ENCODE data around the gene PTPRM. TPM values are rescaled to one million over a fixed set of nuclear protein-coding genes. Genes with fewer than 3 reads are reported as not detected.

The PTPRM gene
- total RNA-seq, 1 experiment from 2014 or later, result 6.2 TPM

GRCh38 chr18:7748251-7749007 lies 181.3 kb downstream of the PTPRM start:
- no peak overlapping the region for H3K56ac ChIP-seq (ENCODE audit: insufficient read length, low read depth, low read length)
- no peak for DNase-seq
- no peak overlapping the region for H3K18ac ChIP-seq (ENCODE audit: insufficient read length, low read depth, low read length)
- Mint-ChIP-seq H3K27ac (no peak overlapping the region; a peak in 1 of 7 replicates), H3K4me1 (peaks cover 20 to 21% of the 10 kb centered on the region in 2 experiments), H3K36me3 (ENCODE audit: insufficient read depth in 1 of 3, low read depth in 3 of 3) (peaks cover 13 to 20% (median 14%) of the 10 kb centered on the region in 3 experiments), H3K9me3 (peaks cover 20 to 22% of the 10 kb centered on the region in 2 experiments), H3K4me3 (no peak overlapping the region), H3K27me3 (ENCODE audit: low read depth) (no peaks in the 10 kb centered on the region)
- no peak overlapping the region for H2BK5ac ChIP-seq (ENCODE audit: insufficient read length, low read length)
- no peak overlapping the region for H2BK12ac ChIP-seq (ENCODE audit: insufficient read length, low read depth, low read length)
- no peak overlapping the region for H3K23ac ChIP-seq (ENCODE audit: insufficient read length, low read depth, low read length)
- H3K79me2 ChIP-seq (ENCODE audit: insufficient read depth, low read length), result no peaks in the 10 kb centered on the region
- TF ChIP-seq CTCF (conservative IDR thresholded peaks at IDR 0.05), result no peak
- no peak overlapping the region for H3T11ph ChIP-seq (ENCODE audit: low read length)
- no peak overlapping the region for H4K91ac ChIP-seq (ENCODE audit: insufficient read length, low read depth, low read length)
- H2BK15ac ChIP-seq (ENCODE audit: low read depth, low read length), result no peak overlapping the region
- H2AK5ac ChIP-seq (ENCODE audit: insufficient read length, low read length), result no peak overlapping the region
- H3K14ac ChIP-seq (ENCODE audit: insufficient read depth, low read length), result no peak overlapping the region
- H3K27ac ChIP-seq (ENCODE audit: insufficient read length, low read depth, low read length), result no peak overlapping the region
- no peak overlapping the region for H2BK20ac ChIP-seq (ENCODE audit: low read depth, low read length, poor library complexity, severe bottlenecking)
- H2AFZ ChIP-seq (ENCODE audit: low read length), result no peak overlapping the region
- H2BK120ac ChIP-seq (ENCODE audit: low read depth, low read length, poor library complexity, severe bottlenecking), result no peak overlapping the region
- H3K4me1 ChIP-seq (ENCODE audit: insufficient read depth, low read length), result no peaks in the 10 kb centered on the region; the same call in 1 of the 2 replicates
- H3K79me1 ChIP-seq (ENCODE audit: insufficient read depth, low read depth, low read length, poor library complexity, severe bottlenecking), result no peaks in the 10 kb centered on the region
- H3K27me3 ChIP-seq (ENCODE audit: insufficient read depth, low read length), result no peaks in the 10 kb centered on the region
- no peak overlapping the region for H3K4ac ChIP-seq (ENCODE audit: low read depth, low read length)
- H3K9me3 ChIP-seq (ENCODE audit: control insufficient read depth, low read depth, low read length), result peaks cover 7% of the 10 kb centered on the region
- H4K5ac ChIP-seq (ENCODE audit: insufficient read length, low read depth, low read length), result no peak overlapping the region
- H4K8ac ChIP-seq (replicated peaks; ENCODE audit: insufficient read length, low read depth, low read length), result no peak overlapping the region
- H4K20me1 ChIP-seq (ENCODE audit: control insufficient read depth, insufficient read depth, insufficient read length), result no peaks in the 10 kb centered on the region
- no peak overlapping the region for H3K9ac ChIP-seq (ENCODE audit: extremely low read depth, insufficient read length, low read length)
- H3K23me2 ChIP-seq (ENCODE audit: insufficient read length, low read depth, low read length, poor library complexity, severe bottlenecking), result no peaks in the 10 kb centered on the region
- no CpG with 5 or more reads among the region's 4 CpGs for WGBS (ENCODE audit: extremely low coverage, insufficient read length, low lambda C conversion rate)
- no peak overlapping the region for H3K4me2 ChIP-seq (ENCODE audit: insufficient read depth, insufficient read length, low read length)
